ENCODE data around the gene WWOX.

The WWOX gene

DNA sequence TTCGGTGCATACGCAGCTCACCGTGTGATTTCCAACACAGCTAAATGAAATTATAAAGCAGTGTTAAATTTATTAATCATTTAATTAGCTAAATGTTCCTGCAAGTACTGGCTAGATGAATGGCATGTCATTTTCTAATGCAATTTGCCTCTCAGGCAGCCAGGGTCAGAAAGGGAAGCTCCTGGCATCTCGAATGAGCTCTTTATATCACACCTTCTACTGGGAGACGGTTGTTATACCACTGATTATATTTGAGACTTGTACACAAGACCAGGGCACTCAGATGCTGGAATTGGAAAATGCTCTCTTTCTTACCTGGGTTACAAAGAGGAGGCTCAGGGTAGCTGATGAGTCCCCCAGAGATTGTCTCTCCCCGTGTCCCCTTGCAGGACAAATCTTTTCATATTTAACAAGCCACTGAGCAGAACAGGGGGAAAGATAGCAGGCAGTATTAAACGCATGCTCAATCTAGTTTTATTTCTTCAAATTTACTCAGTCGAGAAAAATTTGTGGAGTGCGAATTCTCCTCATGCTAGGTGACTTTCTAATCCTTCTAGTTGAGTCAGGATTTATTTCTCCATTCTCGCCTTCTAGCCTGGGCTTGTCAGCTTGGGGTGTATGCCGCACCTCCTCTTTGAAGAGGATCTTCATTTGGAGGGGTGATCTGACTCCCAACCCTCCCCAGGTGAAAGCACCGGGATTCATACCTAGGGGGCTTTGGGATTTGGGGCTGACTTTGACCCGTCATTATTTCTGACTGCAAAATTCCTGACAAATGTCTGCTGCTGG lies 1060.0 kb downstream of the WWOX start:
- Histone ChIP-seq H3K27ac (ENCODE audit: low read length) (no peak overlapping the region), H3K27me3 (ENCODE audit: control insufficient read depth, insufficient read depth, low read length) (no peaks in the 10 kb centered on the region), H3K9me3 (ENCODE audit: control insufficient read depth, low read depth, low read length) (no peaks in the 10 kb centered on the region), H3K9ac (ENCODE audit: low read length) (no peak overlapping the region), H3K4me1 (ENCODE audit: control insufficient read depth, low read depth, low read length) (peaks cover 19% of the 10 kb centered on the region), H3K4me3 (ENCODE audit: low read length) (no peak overlapping the region), H3K36me3 (ENCODE audit: control insufficient read depth, low read depth, low read length) (no peaks in the 10 kb centered on the region)

DNA sequence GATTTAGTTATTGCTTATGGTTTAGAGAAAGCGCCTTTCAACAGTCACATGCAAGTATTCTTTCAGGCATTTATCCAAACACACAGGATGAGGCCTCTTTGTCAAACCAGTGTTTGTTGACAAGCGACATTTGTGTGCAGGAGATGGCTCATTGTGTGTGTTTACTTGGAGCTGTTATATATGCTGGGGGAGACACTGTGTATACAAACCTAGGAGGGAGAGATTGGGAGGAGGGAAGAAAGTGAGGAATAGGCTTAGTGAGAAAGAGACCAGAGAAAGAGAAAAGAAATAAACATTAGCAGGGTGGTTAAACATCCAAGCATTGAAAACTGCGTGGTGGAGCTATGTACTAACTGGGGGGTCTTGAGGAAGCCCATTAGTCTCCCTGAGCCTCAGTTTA lies 1063.5 kb downstream of the WWOX start:
- no peak overlapping the region for H3K4me3 ChIP-seq (ENCODE audit: low read length)
- peaks cover 14% of the 10 kb centered on the region for H3K4me1 ChIP-seq (ENCODE audit: control insufficient read depth, low read depth, low read length)
- no peak overlapping the region for H3K27ac ChIP-seq (ENCODE audit: low read length)
- peaks cover 4% of the 10 kb centered on the region for H3K9me3 ChIP-seq (ENCODE audit: control insufficient read depth, low read depth, low read length)
- no peaks in the 10 kb centered on the region for H3K27me3 ChIP-seq (ENCODE audit: control insufficient read depth, insufficient read depth, low read length)
- no peak overlapping the region for H3K9ac ChIP-seq (ENCODE audit: low read length)
- H3K36me3 ChIP-seq (ENCODE audit: control insufficient read depth, low read depth, low read length) = no peaks in the 10 kb centered on the region

DNA sequence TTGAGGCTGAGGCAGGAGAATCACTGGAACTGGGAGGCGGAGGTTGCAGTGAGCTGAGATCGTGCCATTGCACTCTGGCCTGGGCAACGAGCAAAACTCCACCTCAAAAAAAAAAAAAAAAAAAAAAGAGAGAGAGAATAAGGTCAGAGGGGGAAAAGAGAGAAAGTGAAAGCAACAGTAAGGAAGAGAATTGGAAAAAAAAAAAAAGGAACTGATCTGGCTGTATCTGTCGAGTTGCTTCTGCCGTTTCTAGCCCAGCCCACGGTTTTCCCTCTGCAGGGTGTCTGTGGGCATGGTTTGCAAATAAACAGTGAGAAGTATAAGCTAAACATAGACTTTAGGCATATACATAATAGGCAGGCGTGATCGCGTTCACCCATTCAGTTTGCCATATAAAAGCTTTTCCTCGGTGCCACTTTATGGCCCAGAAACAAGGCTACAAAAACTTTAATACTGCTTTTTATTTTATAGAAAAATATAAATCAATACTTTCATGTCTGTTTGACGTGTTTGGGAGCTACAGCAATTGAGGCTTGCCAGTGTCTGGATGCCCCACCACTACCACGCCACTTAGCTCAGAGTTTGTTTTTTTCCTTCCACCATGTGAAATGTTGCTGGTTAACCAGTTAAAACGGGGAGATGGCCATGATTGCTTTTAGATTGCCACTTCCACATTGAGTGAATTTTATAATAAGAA lies 1064.4 kb downstream of the WWOX start:
- H3K9me3 ChIP-seq (ENCODE audit: control insufficient read depth, low read depth, low read length) = peaks cover 4% of the 10 kb centered on the region
- no peak overlapping the region for H3K9ac ChIP-seq (ENCODE audit: low read length)
- no peaks in the 10 kb centered on the region for H3K27me3 ChIP-seq (ENCODE audit: control insufficient read depth, insufficient read depth, low read length)
- H3K27ac ChIP-seq (ENCODE audit: low read length) = no peak overlapping the region
- no peaks in the 10 kb centered on the region for H3K36me3 ChIP-seq (ENCODE audit: control insufficient read depth, low read depth, low read length)
- peaks cover 7% of the 10 kb centered on the region for H3K4me1 ChIP-seq (ENCODE audit: control insufficient read depth, low read depth, low read length)
- no peak overlapping the region for H3K4me3 ChIP-seq (ENCODE audit: low read length)

DNA sequence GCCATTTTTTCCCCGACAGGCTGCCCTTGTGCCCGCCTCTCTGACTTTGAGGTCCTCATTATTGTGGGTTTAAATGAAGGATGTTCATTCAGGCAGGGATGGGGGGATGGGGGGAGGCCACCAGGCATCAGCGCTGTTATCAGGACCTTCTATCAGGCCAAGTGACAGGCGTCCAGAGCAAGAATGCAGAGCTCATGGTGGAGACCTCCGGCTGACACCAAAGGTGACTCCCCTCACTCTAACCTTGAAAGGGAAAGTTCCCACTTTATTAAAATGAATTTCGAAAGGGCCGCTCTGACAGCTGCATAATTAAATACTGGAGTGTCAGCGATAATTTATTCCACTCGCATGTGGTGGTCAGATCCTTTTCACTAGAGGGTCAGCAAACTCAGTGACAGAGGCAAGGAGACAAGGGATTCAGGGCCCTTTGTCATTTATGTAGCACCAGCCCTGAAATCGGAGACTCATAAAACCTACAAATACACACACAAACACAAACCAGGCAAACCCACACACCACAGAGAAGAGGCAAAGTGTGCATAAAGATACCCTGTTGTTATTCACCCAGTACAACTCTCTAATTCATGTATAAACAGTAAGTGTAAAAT lies 1065.0 kb downstream of the WWOX start:
- no peak overlapping the region for H3K9ac ChIP-seq (ENCODE audit: low read length)
- H3K36me3 ChIP-seq (ENCODE audit: control insufficient read depth, low read depth, low read length) = no peaks in the 10 kb centered on the region
- H3K4me1 ChIP-seq (ENCODE audit: control insufficient read depth, low read depth, low read length) = peaks cover 11% of the 10 kb centered on the region
- H3K27ac ChIP-seq (ENCODE audit: low read length) = no peak overlapping the region
- H3K9me3 ChIP-seq (ENCODE audit: control insufficient read depth, low read depth, low read length) = peaks cover 4% of the 10 kb centered on the region
- H3K27me3 ChIP-seq (ENCODE audit: control insufficient read depth, insufficient read depth, low read length) = no peaks in the 10 kb centered on the region
- no peak overlapping the region for H3K4me3 ChIP-seq (ENCODE audit: low read length)

DNA sequence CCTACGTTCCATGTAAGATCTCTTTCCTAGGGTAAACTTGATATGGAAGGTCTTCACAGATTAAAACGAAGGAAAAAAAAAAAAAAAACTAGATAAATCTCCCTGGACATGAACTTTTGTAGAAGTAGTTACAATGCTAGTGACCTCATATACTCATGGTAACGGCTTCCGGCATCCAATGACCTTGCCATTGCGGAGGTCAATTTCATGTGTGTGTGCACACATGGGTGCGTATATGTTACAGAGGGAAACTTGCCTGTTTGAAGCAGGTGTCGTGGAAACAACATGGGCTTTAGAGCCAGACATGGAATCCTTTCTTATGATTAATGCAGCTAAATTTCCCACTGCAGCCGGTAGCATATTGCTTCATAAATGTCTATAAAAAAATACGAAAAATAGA lies 1065.6 kb downstream of the WWOX start:
- Histone ChIP-seq H3K4me1 (ENCODE audit: control insufficient read depth, low read depth, low read length) (peaks cover 17% of the 10 kb centered on the region), H3K9ac (ENCODE audit: low read length) (no peak overlapping the region), H3K36me3 (ENCODE audit: control insufficient read depth, low read depth, low read length) (no peaks in the 10 kb centered on the region), H3K27me3 (ENCODE audit: control insufficient read depth, insufficient read depth, low read length) (no peaks in the 10 kb centered on the region), H3K4me3 (ENCODE audit: low read length) (no peak overlapping the region), H3K27ac (ENCODE audit: low read length) (no peak overlapping the region), H3K9me3 (ENCODE audit: control insufficient read depth, low read depth, low read length) (peaks cover 4% of the 10 kb centered on the region)

DNA sequence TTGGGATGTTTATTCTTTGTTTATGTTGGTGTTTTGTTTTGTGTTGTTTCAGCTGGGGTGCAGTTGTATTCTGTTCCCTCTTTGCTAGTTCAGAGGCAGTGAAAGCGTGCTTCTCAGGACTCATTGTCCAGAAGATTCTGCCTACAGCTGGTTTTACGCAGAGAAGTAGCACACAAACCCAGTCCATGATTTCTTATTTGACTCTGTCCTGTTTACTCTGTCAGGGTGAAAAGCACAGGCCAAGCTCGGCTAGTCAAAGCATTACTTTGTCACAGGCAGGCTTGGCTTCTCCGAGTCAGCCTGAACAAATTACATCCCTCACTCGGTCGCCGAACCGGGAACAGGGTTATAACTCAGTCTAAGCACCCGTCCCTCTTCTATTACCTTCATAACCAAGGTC lies 1066.1 kb downstream of the WWOX start:
- Histone ChIP-seq H3K4me1 (ENCODE audit: control insufficient read depth, low read depth, low read length) (peaks cover 19% of the 10 kb centered on the region), H3K36me3 (ENCODE audit: control insufficient read depth, low read depth, low read length) (no peaks in the 10 kb centered on the region)

DNA sequence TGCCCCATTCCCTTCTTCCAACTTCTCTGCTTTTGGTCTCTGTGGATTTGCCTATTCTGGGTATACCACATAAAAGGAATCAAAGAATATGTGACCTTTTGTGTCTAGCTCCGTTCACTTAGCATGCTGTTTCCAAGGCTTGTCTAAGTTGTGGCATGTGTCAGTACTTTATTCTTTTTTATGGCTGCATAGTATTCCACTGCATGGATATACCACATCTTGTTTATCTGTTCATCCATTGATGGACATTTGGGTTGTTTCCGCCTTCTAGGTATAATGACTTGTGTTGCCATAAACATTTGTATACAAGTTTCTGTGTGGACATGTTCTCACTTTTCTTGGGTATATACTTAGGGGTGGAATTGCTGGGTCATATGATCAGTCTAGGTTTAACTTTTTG lies 1068.4 kb downstream of the WWOX start:
- H3K36me3 ChIP-seq (ENCODE audit: control insufficient read depth, low read depth, low read length) = no peaks in the 10 kb centered on the region
- no peaks in the 10 kb centered on the region for H3K27me3 ChIP-seq (ENCODE audit: control insufficient read depth, insufficient read depth, low read length)
- peaks cover 19% of the 10 kb centered on the region for H3K4me1 ChIP-seq (ENCODE audit: control insufficient read depth, low read depth, low read length)
- H3K9me3 ChIP-seq (ENCODE audit: control insufficient read depth, low read depth, low read length) = peaks cover 4% of the 10 kb centered on the region
- H3K27ac ChIP-seq (ENCODE audit: low read length) = no peak overlapping the region
- H3K4me3 ChIP-seq (ENCODE audit: low read length) = no peak overlapping the region
- H3K9ac ChIP-seq (ENCODE audit: low read length) = no peak overlapping the region

More for the DNA sequence above, 1066.1 kb downstream of the WWOX start:
- H3K27ac ChIP-seq (ENCODE audit: low read length) = no peak overlapping the region
- H3K9me3 ChIP-seq (ENCODE audit: control insufficient read depth, low read depth, low read length) = peaks cover 4% of the 10 kb centered on the region
- no peak overlapping the region for H3K9ac ChIP-seq (ENCODE audit: low read length)
- H3K4me3 ChIP-seq (ENCODE audit: low read length) = no peak overlapping the region
- H3K27me3 ChIP-seq (ENCODE audit: control insufficient read depth, insufficient read depth, low read length) = no peaks in the 10 kb centered on the region

DNA sequence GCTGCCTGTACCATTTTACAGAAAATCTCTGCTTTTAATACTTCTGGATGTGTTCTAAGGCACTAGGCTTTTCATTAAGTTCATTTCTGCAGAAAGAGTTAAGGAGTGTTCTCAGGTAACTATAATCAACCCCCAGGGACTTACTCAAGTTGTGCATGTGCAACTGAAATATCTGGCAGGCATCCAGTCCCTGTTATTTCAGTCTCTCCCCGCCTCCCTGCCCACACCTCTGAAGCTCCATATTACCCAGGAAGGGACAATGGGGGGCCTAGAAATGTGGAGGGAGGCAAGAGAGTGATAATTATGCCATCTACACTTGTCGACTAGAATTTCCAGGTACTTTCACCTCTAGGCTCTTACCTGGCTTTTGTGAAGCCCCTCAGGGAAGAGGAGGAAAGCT lies 1068.9 kb downstream of the WWOX start:
- Histone ChIP-seq H3K27me3 (ENCODE audit: control insufficient read depth, insufficient read depth, low read length) (no peaks in the 10 kb centered on the region), H3K4me1 (ENCODE audit: control insufficient read depth, low read depth, low read length) (peaks cover 19% of the 10 kb centered on the region), H3K27ac (ENCODE audit: low read length) (no peak overlapping the region), H3K9me3 (ENCODE audit: control insufficient read depth, low read depth, low read length) (peaks cover 4% of the 10 kb centered on the region), H3K9ac (ENCODE audit: low read length) (no peak overlapping the region), H3K36me3 (ENCODE audit: control insufficient read depth, low read depth, low read length) (no peaks in the 10 kb centered on the region), H3K4me3 (ENCODE audit: low read length) (no peak overlapping the region)

DNA sequence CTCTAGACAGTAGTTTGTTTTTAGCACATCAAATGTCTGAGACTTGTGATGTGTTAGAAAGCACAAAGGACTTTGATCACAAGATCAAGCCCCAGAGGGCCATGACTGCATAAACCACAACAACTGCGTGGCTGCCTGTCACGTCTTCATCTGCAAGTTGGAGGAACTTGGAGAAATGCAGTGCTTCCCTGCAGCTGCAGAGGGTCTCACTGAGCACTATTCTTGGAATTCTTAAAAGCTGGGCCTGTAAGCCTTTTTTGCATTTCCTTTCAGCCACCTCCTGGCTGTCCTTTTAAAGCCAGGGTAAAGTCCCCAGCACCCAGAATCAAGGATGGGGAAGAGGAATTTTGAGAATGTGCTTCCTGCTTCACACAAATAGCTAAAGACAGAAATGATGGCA lies 1069.8 kb downstream of the WWOX start:
- H3K4me1 ChIP-seq (ENCODE audit: control insufficient read depth, low read depth, low read length) = peaks cover 17% of the 10 kb centered on the region

DNA sequence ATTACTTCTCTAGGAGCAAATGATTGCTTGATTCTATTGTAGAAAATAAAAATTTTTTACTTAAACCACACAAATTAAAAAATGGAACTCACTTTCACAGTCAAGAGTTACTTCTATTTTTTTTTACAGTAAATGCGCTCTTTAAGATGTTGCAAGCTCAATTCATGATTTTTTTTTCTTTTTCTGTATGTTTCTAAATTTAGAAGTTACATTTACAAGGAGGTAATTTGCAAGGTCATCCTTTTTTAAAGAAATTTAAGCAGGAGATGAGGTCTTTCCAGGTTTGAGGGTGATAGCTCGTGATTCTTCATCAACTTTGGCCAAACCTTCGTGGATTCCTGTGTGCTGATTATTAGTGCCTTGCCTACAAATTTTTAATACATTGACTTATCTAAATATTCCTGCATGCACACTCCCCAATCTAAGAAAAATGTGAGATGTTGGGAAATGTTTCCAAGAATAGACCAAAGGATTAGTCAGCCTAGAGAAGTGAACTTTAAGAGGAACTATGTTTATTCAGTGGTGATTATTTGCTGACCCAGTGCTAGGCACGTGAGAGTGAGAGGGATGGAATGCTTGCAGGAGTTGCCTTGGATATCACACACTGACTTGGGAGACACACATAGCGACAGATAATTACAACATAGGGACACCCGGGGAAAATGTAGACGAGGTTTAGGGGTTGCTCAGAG lies 1071.2 kb downstream of the WWOX start:
- peaks cover 4% of the 10 kb centered on the region for H3K9me3 ChIP-seq (ENCODE audit: control insufficient read depth, low read depth, low read length)
- no peak overlapping the region for H3K4me3 ChIP-seq (ENCODE audit: low read length)
- peaks cover 15% of the 10 kb centered on the region for H3K4me1 ChIP-seq (ENCODE audit: control insufficient read depth, low read depth, low read length)
- H3K27me3 ChIP-seq (ENCODE audit: control insufficient read depth, insufficient read depth, low read length) = no peaks in the 10 kb centered on the region
- H3K27ac ChIP-seq (ENCODE audit: low read length) = no peak overlapping the region
- no peaks in the 10 kb centered on the region for H3K36me3 ChIP-seq (ENCODE audit: control insufficient read depth, low read depth, low read length)
- H3K9ac ChIP-seq (ENCODE audit: low read length) = no peak overlapping the region

More for the DNA sequence above, 1069.8 kb downstream of the WWOX start:
- no peak overlapping the region for H3K9ac ChIP-seq (ENCODE audit: low read length)
- peaks cover 4% of the 10 kb centered on the region for H3K9me3 ChIP-seq (ENCODE audit: control insufficient read depth, low read depth, low read length)
- no peak overlapping the region for H3K27ac ChIP-seq (ENCODE audit: low read length)
- H3K4me3 ChIP-seq (ENCODE audit: low read length) = no peak overlapping the region
- H3K36me3 ChIP-seq (ENCODE audit: control insufficient read depth, low read depth, low read length) = no peaks in the 10 kb centered on the region
- no peaks in the 10 kb centered on the region for H3K27me3 ChIP-seq (ENCODE audit: control insufficient read depth, insufficient read depth, low read length)

DNA sequence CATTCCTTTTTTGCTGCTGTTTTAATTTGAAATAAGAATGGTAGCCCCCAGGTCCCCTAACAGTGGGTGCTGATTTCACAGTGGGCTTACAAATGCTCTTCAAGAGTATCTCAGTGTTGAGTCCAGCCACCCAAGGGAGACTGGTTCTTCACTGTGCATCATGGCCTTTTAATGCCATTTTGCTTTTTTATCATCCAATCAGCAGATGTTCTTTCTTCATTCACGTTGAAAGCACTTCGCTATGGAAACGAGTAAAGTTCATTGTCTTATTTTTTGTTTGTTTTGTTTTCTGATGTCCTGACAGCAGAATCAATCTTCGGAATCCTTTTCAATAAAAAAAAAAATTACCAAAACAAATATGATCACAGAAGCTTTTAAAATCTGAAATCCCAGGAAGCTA lies 1072.0 kb downstream of the WWOX start:
- Histone ChIP-seq H3K4me1 (ENCODE audit: control insufficient read depth, low read depth, low read length) (peaks cover 15% of the 10 kb centered on the region), H3K27me3 (ENCODE audit: control insufficient read depth, insufficient read depth, low read length) (no peaks in the 10 kb centered on the region), H3K36me3 (ENCODE audit: control insufficient read depth, low read depth, low read length) (no peaks in the 10 kb centered on the region), H3K9ac (ENCODE audit: low read length) (no peak overlapping the region), H3K27ac (ENCODE audit: low read length) (no peak overlapping the region), H3K9me3 (ENCODE audit: control insufficient read depth, low read depth, low read length) (peaks cover 4% of the 10 kb centered on the region), H3K4me3 (ENCODE audit: low read length) (no peak overlapping the region)

Data from iPS-18a (cell line).